ENCODE measurements around the gene DAAM2. TPM values are rescaled to one million over a fixed set of nuclear protein-coding genes. Genes with fewer than 3 reads are reported as not detected.

DAAM2 gene
- total RNA-seq, 2 experiments from 2014 or later: not detected

GRCh38 chr6:39865011-39865888 lies 73.1 kb downstream of the DAAM2 start:
- ChIA-PET CTCF (interaction anchor here (0.6 to 3.2 kb wide), 21 partner anchors 9 to 503 kb away, joined by 3 to 12 read pairs (median 3); no protein-coding TSS in a partner anchor), POLR2A (no interaction called here)
- peaks cover 8% of the 10 kb centered on the region for H3K27me3 Mint-ChIP-seq
- no peaks in the 10 kb centered on the region for H3K36me3 Mint-ChIP-seq
- H3K4me1 Mint-ChIP-seq (ENCODE audit: low read depth): no peaks in the 10 kb centered on the region
- H3K27ac Mint-ChIP-seq: no peak overlapping the region
- no peak overlapping the region for H3K4me3 Mint-ChIP-seq
- H3K9me3 Mint-ChIP-seq: no peaks in the 10 kb centered on the region
- peak; percentile 65 for DNase-seq
- intact Hi-C loops (cut with micrococcal nuclease): loop anchor here (10.0 kb wide), 1 partner anchor 440 kb away; no protein-coding TSS in a partner anchor

GRCh38 chr6:39867592-39867991 lies 75.4 kb downstream of the DAAM2 start:
- H3K9me3 Mint-ChIP-seq: no peaks in the 10 kb centered on the region
- H3K4me1 Mint-ChIP-seq (ENCODE audit: low read depth): no peaks in the 10 kb centered on the region
- no peaks in the 10 kb centered on the region for H3K27me3 Mint-ChIP-seq

GRCh38 chr6:39870950-39871349 lies 78.8 kb downstream of the DAAM2 start:
- ChIA-PET CTCF (no interaction called here), POLR2A (no interaction called here)
- H3K4me3 Mint-ChIP-seq: no peak overlapping the region
- intact Hi-C loops (cut with micrococcal nuclease): no loop called here
- H3K27ac Mint-ChIP-seq: no peak overlapping the region
- no peaks in the 10 kb centered on the region for H3K4me1 Mint-ChIP-seq (ENCODE audit: low read depth)
- H3K27me3 Mint-ChIP-seq: no peaks in the 10 kb centered on the region
- no peak for DNase-seq
- no peaks in the 10 kb centered on the region for H3K36me3 Mint-ChIP-seq
- H3K9me3 Mint-ChIP-seq: no peaks in the 10 kb centered on the region

More at GRCh38 chr6:39867592-39867991, 75.4 kb downstream of the DAAM2 start:
- intact Hi-C loops (cut with micrococcal nuclease): loop anchor here (10.0 kb wide), 1 partner anchor 437 kb away; no protein-coding TSS in a partner anchor
- Mint-ChIP-seq H3K4me3 (no peak overlapping the region), H3K36me3 (no peaks in the 10 kb centered on the region), H3K27ac (no peak overlapping the region)
- DNase-seq: no peak
- ChIA-PET POLR2A (no interaction called here), CTCF (interaction anchor here (2.8 kb wide), 1 partner anchor 12 kb away, joined by 10 read pairs; no protein-coding TSS in a partner anchor)

- Mint-ChIP-seq H3K27ac (no peak overlapping the region), H3K36me3 (no peaks in the 10 kb centered on the region), H3K9me3 (no peaks in the 10 kb centered on the region), H3K4me1 (ENCODE audit: low read depth) (no peaks in the 10 kb centered on the region), H3K4me3 (no peak overlapping the region), H3K27me3 (peaks cover 3% of the 10 kb centered on the region)
- intact Hi-C loops (cut with micrococcal nuclease): no loop called here
- CTCF ChIA-PET: no interaction called here
- POLR2A ChIA-PET: no interaction called here
- no peak for DNase-seq
Observed at GRCh38 chr6:39873439-39873838, 81.3 kb downstream of the DAAM2 start.

DNA sequence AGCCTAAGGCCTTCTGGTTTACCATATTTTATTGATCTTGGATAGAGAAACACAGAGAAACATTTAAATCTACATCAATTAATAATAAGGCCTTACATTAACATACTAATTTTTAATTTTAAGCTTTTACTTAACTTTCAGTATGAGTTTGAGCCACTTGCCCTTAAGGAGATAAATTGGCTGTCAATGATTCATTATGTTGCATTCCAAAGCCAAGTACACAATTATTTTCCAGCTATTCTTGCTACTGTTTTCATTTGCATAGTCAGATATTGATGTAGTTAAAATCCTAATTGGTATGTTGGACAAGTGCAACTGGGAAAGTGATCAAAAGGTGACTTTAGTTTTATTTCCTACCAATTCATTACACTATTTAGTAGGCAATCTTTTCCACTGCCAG lies 83.9 kb downstream of the DAAM2 start:
- Mint-ChIP-seq H3K9me3 (no peaks in the 10 kb centered on the region), H3K4me1 (ENCODE audit: low read depth) (no peaks in the 10 kb centered on the region), H3K36me3 (no peaks in the 10 kb centered on the region), H3K4me3 (no peak overlapping the region), H3K27ac (no peak overlapping the region), H3K27me3 (peaks cover 3% of the 10 kb centered on the region)
- intact Hi-C loops (cut with micrococcal nuclease): no loop called here
- no peak for DNase-seq
- POLR2A ChIA-PET: no interaction called here
- CTCF ChIA-PET: no interaction called here

DNA sequence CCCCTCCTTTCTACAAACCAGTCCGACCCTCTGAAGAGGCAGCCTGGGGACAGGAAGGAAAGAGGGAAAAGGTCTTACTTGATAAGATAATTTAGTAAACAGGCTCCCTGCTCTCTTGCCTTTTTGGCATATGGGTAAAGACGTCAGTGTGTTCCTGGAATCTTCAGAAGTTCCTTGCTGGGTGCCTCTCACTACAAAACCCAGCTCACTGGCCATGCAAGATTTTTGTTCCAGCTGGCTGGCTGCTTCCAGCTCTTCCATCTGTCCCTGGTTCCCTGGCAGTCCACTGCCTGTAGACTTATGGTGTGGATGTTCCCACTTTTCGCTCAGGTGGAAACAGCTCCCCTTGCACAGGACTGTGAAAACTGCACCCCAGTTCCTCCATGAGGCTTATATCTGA lies 84.7 kb downstream of the DAAM2 start:
- no peak overlapping the region for H3K4me3 Mint-ChIP-seq
- no peaks in the 10 kb centered on the region for H3K9me3 Mint-ChIP-seq
- no peaks in the 10 kb centered on the region for H3K36me3 Mint-ChIP-seq
- ChIA-PET CTCF (interaction anchor here (1.1 kb wide), 1 partner anchor 11 kb away, joined by 4 read pairs; no protein-coding TSS in a partner anchor), POLR2A (no interaction called here)
- DNase-seq: no peak
- intact Hi-C loops (cut with micrococcal nuclease): no loop called here
- peaks cover 3% of the 10 kb centered on the region for H3K27me3 Mint-ChIP-seq
- no peaks in the 10 kb centered on the region for H3K4me1 Mint-ChIP-seq (ENCODE audit: low read depth)
- H3K27ac Mint-ChIP-seq: no peak overlapping the region

DNA sequence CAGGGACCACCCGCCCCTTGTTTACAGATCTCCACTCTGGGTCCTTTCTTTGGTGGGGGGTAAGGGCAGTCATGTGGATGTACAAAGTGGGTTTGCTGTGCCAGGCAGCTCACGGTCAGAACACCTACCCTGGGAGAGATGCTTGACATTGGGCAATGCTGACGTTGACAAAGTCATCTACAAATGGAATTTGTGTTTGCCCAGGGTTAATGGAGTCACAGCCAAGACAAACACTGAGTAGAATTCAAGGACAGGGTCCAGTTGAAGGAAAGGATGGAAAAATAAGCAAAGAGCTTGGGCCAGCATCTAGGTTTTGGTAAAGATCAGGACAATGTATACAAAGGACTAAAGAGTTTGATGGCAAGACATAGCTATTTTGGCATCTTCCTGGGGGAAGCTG lies 87.4 kb downstream of the DAAM2 start:
- Mint-ChIP-seq H3K27ac (no peak overlapping the region), H3K27me3 (peaks cover 3% of the 10 kb centered on the region), H3K9me3 (no peaks in the 10 kb centered on the region), H3K4me1 (ENCODE audit: low read depth) (no peaks in the 10 kb centered on the region), H3K4me3 (no peak overlapping the region), H3K36me3 (no peaks in the 10 kb centered on the region)
- no peak for DNase-seq
- intact Hi-C loops (cut with micrococcal nuclease): no loop called here
- ChIA-PET CTCF (interaction anchor here (2.5 kb wide), 1 partner anchor 13 kb away, joined by 10 read pairs; no protein-coding TSS in a partner anchor), POLR2A (no interaction called here)

DNA sequence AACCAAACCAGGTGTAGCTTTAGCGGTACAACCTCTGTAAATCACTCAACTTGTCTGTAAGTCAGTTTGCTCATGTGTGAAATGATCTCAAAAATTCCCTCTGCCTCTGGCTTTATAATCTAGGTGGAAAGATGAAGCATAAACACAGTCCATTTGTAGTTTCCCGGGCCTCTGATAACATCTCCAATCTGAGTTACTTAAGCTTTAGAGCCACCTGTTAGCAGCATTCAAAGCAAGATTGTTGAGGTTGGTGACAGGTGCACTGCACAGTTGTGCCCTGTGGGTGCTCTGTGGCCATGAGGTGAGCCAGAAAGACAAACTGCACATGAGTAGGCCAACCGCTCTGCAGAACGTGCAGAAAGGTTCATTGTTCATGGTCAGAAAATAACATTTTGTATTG lies 88.4 kb downstream of the DAAM2 start:
- ChIA-PET POLR2A (no interaction called here), CTCF (interaction anchor here (0.6 to 2.5 kb wide), 2 partner anchors 14 to 355 kb away, joined by 3 to 10 read pairs; no protein-coding TSS in a partner anchor)
- intact Hi-C loops (cut with micrococcal nuclease): no loop called here
- H3K9me3 Mint-ChIP-seq: no peaks in the 10 kb centered on the region
- no peak overlapping the region for H3K27ac Mint-ChIP-seq
- no peaks in the 10 kb centered on the region for H3K36me3 Mint-ChIP-seq
- no peak for DNase-seq
- H3K4me1 Mint-ChIP-seq (ENCODE audit: low read depth): no peaks in the 10 kb centered on the region
- H3K4me3 Mint-ChIP-seq: no peak overlapping the region
- H3K27me3 Mint-ChIP-seq: peaks cover 3% of the 10 kb centered on the region

DNA sequence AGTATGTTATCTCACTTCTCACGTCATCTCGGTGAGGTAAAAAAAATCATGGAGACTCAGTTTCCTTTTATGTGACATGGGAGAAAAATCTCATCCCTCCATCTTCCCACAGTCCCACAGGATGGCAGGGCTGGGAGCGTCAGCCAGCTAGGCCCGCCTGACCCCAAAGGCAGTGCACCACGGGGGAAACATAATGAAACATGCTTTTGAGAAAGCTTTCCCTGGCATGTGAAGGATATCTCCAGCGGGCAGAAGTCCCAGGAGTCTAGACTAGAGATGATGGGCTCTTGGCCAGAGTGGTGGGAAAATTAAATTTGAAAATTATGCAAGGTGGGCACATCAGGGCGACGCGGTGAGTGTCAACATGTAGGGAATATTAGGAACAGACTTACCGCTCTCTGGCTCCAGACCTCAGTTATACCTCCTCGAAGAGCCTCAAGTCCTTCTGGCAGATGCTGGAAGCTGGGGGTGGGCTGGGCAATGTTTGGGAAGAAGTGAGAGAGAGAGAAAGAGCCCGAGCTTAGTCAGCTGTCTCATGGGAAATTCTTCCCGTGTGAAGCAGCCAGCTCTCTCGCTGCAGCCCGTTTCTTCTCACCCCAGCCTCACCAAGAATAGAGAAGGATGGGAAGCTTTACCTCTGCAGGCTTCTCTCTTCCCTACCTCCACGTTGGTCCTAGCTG lies 89.8 kb downstream of the DAAM2 start:
- POLR2A ChIA-PET: no interaction called here
- H3K4me3 Mint-ChIP-seq: no peak overlapping the region
- intact Hi-C loops (cut with micrococcal nuclease): no loop called here
- no peaks in the 10 kb centered on the region for H3K36me3 Mint-ChIP-seq
- H3K4me1 Mint-ChIP-seq (ENCODE audit: low read depth): no peaks in the 10 kb centered on the region
- H3K9me3 Mint-ChIP-seq: no peaks in the 10 kb centered on the region
- CTCF ChIA-PET: interaction anchor here (0.9 kb wide), 1 partner anchor 17 kb away, joined by 3 read pairs; no protein-coding TSS in a partner anchor
- no peak for DNase-seq
- peaks cover 6% of the 10 kb centered on the region for H3K27me3 Mint-ChIP-seq
- H3K27ac Mint-ChIP-seq: no peak overlapping the region

GRCh38 chr6:39882531-39882899 lies 90.3 kb downstream of the DAAM2 start:
- Mint-ChIP-seq H3K27ac (no peak overlapping the region), H3K9me3 (no peaks in the 10 kb centered on the region), H3K4me1 (ENCODE audit: low read depth) (no peaks in the 10 kb centered on the region), H3K27me3 (peaks cover 9% of the 10 kb centered on the region), H3K4me3 (no peak overlapping the region), H3K36me3 (no peaks in the 10 kb centered on the region)
- DNase-seq: no peak
- POLR2A ChIA-PET: no interaction called here
- intact Hi-C loops (cut with micrococcal nuclease): no loop called here
- CTCF ChIA-PET: no interaction called here

DNA sequence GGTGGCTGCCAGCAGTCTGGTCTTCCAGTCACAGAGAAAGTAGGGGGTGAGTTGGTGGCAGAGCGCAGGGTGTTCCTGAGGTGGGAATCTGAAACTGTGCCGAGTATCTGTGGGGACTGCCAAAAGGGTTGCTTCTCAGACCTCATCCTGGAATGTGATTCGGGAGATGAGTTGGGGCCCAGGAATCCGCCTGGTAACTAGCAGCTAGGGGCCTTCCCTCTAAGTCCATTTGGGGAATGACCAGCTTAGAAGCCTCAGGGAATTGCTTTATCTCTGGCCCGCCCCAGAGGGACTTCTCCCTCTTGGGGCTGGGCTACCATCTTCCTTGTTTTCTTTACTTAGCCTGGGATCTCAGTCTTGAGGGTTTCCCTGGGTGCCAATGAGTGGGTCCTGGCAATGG lies 92.5 kb downstream of the DAAM2 start:
- H3K27ac Mint-ChIP-seq: no peak overlapping the region
- CTCF ChIA-PET: no interaction called here
- H3K36me3 Mint-ChIP-seq: no peaks in the 10 kb centered on the region
- no peak for DNase-seq
- H3K4me3 Mint-ChIP-seq: no peak overlapping the region
- H3K4me1 Mint-ChIP-seq (ENCODE audit: low read depth): no peaks in the 10 kb centered on the region
- intact Hi-C loops (cut with micrococcal nuclease): no loop called here
- H3K27me3 Mint-ChIP-seq: peaks cover 10% of the 10 kb centered on the region
- POLR2A ChIA-PET: no interaction called here
- H3K9me3 Mint-ChIP-seq: no peaks in the 10 kb centered on the region

- H3K27me3 Mint-ChIP-seq: peaks cover 10% of the 10 kb centered on the region
- CTCF ChIA-PET: no interaction called here
- no peaks in the 10 kb centered on the region for H3K9me3 Mint-ChIP-seq
- H3K36me3 Mint-ChIP-seq: no peaks in the 10 kb centered on the region
- no peak overlapping the region for H3K4me3 Mint-ChIP-seq
- H3K4me1 Mint-ChIP-seq (ENCODE audit: low read depth): no peaks in the 10 kb centered on the region
- intact Hi-C loops (cut with micrococcal nuclease): no loop called here
- POLR2A ChIA-PET: interaction anchor here (0.6 kb wide), 1 partner anchor 46 kb away, joined by 3 read pairs; no protein-coding TSS in a partner anchor
- DNase-seq: no peak
- no peak overlapping the region for H3K27ac Mint-ChIP-seq
Observed at GRCh38 chr6:39885691-39886090, 93.5 kb downstream of the DAAM2 start.

All from activated CD4-positive, alpha-beta memory T cell treated with anti-CD3 and anti-CD28 coated beads for 36 hours (primary cell).